RWPE2 (cell line): Measurements from ENCODE around the gene LEPR.

Experiments
- ATAC-seq: fragments of 200-7000 bp; cut with Tn5 transposase; 3 replicates; pipeline ENCODE4 v1.9.1; 2021; ENCODE audit warnings: low read depth
- DNase-seq: peaks from one replicate; pipeline ENCODE4 v3.0.0-alpha.2; 2020; ENCODE audit warnings: low spot score
- H3K27ac ChIP-seq: fragments of 450-650 bp; 2 replicates; pipeline ENCODE4 v1.5.1; 2017; ENCODE audit warnings: mild to moderate bottlenecking; ENCODE audit not compliant: poor library complexity, severe bottlenecking
- H3K27me3 ChIP-seq: fragments of 250-450 bp; sonication (Bioruptor Pico); 2 replicates; pipeline ENCODE4 v1.5.1; 2021; ENCODE audit warnings: mild to moderate bottlenecking, moderate library complexity; ENCODE audit not compliant: insufficient read depth, poor library complexity, severe bottlenecking
- H3K36me3 ChIP-seq: fragments of 250-450 bp; sonication (Bioruptor Pico); 2 replicates; pipeline ENCODE4 v1.5.1; 2020; ENCODE audit warnings: low read depth, mild to moderate bottlenecking, moderate library complexity
- H3K4me1 ChIP-seq: fragments of 250-450 bp; sonication (Bioruptor Pico); 2 replicates; pipeline ENCODE4 v1.5.1; 2021; ENCODE audit warnings: mild to moderate bottlenecking, moderate library complexity; ENCODE audit not compliant: insufficient read depth, poor library complexity, severe bottlenecking
- H3K4me3 ChIP-seq: fragments of 250-450 bp; sonication (Bioruptor Pico); 2 replicates; pipeline ENCODE4 v1.5.1; 2021; ENCODE audit warnings: mild to moderate bottlenecking, moderate library complexity; ENCODE audit not compliant: severe bottlenecking
- H3K9me3 ChIP-seq: fragments of 250-450 bp; sonication (Bioruptor Pico); 2 replicates; pipeline ENCODE4 v1.5.1; 2021; ENCODE audit warnings: mild to moderate bottlenecking, moderate library complexity; ENCODE audit not compliant: severe bottlenecking
- CTCF ChIP-seq: fragments of 450-650 bp; IDR thresholded peaks from one replicate; pipeline ENCODE4 v1.5.1; 2017; ENCODE audit warnings: mild to moderate bottlenecking, moderate library complexity; ENCODE audit not compliant: poor library complexity, severe bottlenecking

Gene LEPR

GRCh38 chr1:65441464-65441863 lies 21.0 kb downstream of the LEPR start:
- Histone ChIP-seq H3K36me3 (peaks cover 2% of the 10 kb centered on the region; the same call in 1 of the 2 replicates), H3K4me3 (no peak overlapping the region), H3K9me3 (no peaks in the 10 kb centered on the region), H3K4me1 (no peaks in the 10 kb centered on the region), H3K27me3 (no peaks in the 10 kb centered on the region), H3K27ac (no peak overlapping the region)
- TF ChIP-seq CTCF = no peak
- ATAC-seq (no peak), DNase-seq (no peak)

- ATAC-seq (no peak), DNase-seq (no peak)
- H3K27ac ChIP-seq = no peak overlapping the region
- H3K4me1 ChIP-seq = no peaks in the 10 kb centered on the region
- H3K4me3 ChIP-seq = no peak overlapping the region
- no peak for TF ChIP-seq CTCF
- H3K9me3 ChIP-seq = no peaks in the 10 kb centered on the region
- no peaks in the 10 kb centered on the region for H3K36me3 ChIP-seq
- H3K27me3 ChIP-seq = no peaks in the 10 kb centered on the region
These were observed 22.0 kb downstream of the LEPR start for GRCh38 chr1:65442442-65442841.

- H3K4me3 ChIP-seq = no peak overlapping the region
- TF ChIP-seq CTCF = no peak
- DNase-seq (no peak), ATAC-seq (no peak)
- H3K4me1 ChIP-seq = no peaks in the 10 kb centered on the region
- no peaks in the 10 kb centered on the region for H3K27me3 ChIP-seq
- no peaks in the 10 kb centered on the region for H3K36me3 ChIP-seq
- H3K9me3 ChIP-seq = no peaks in the 10 kb centered on the region
- H3K27ac ChIP-seq = no peak overlapping the region
These were observed 23.2 kb downstream of the LEPR start for GRCh38 chr1:65443647-65444046.

GRCh38 chr1:65444128-65444640 lies 23.7 kb downstream of the LEPR start:
- no peaks in the 10 kb centered on the region for H3K36me3 ChIP-seq

More at GRCh38 chr1:65444128-65444640, 23.7 kb downstream of the LEPR start:
- Histone ChIP-seq H3K4me3 (no peak overlapping the region), H3K4me1 (no peaks in the 10 kb centered on the region), H3K27me3 (no peaks in the 10 kb centered on the region), H3K27ac (no peak overlapping the region), H3K9me3 (no peaks in the 10 kb centered on the region)
- ATAC-seq (no peak), DNase-seq (no peak)
- TF ChIP-seq CTCF = no peak
